ENCODE measurements around the gene UGT2B17.

GRCh38 chr4:68575081-68575480 is 1.0 kb downstream of the UGT2B17 start:
- TF ChIP-seq REST (IDR thresholded peaks at IDR 0.05) (no peak), ATF3 (IDR thresholded peaks at IDR 0.05) (no peak), CTCF (IDR thresholded peaks at IDR 0.05; ENCODE audit: low read depth, low read length, missing input control) (no peak), RAD21 (IDR thresholded peaks at IDR 0.05) (no peak), ZBTB33 (IDR thresholded peaks at IDR 0.05) (no peak), HNF4A (conservative IDR thresholded peaks at IDR 0.05) (no peak), FOXA1 (IDR thresholded peaks at IDR 0.05) (no peak), JUND (IDR thresholded peaks at IDR 0.05) (no peak), TAF1 (conservative IDR thresholded peaks at IDR 0.05) (no peak), MAX (IDR thresholded peaks at IDR 0.05) (no peak), EGR1 (IDR thresholded peaks at IDR 0.05; ENCODE audit: low read depth in 2 of 2) (no peak), SP1 (IDR thresholded peaks at IDR 0.05) (no peak), GABPA (IDR thresholded peaks at IDR 0.05 in 1 of 2, conservative IDR thresholded peaks at IDR 0.05 in 1 of 2) (no peak), NR2F2 (IDR thresholded peaks at IDR 0.05) (no peak)
